ENCODE measurements around the gene CX3CL1.
"Not testable (repeated sequence)": the region's sequence is repeated elsewhere in the genome, so short reads cannot be mapped to it uniquely, and the experiment has no call there.

The CX3CL1 gene

GRCh38 chr16:57383276-57384247 is 11.3 kb downstream of the CX3CL1 start:
- FAIRE-seq: no peak

GRCh38 chr16:57384248-57385070 is 12.2 kb downstream of the CX3CL1 start:
- no peak for FAIRE-seq

- FAIRE-seq: no peak
Observed at GRCh38 chr16:57385083-57385482, 12.8 kb downstream of the CX3CL1 start.

- no peak for FAIRE-seq
Observed at GRCh38 chr16:57386381-57386951, 14.2 kb downstream of the CX3CL1 start.

- FAIRE-seq: no peak
Observed at GRCh38 chr16:57387598-57388354, 15.5 kb downstream of the CX3CL1 start.

- FAIRE-seq: no peak
Observed at GRCh38 chr16:57388359-57389086, 16.2 kb downstream of the CX3CL1 start.

- no peak for FAIRE-seq
Observed at GRCh38 chr16:57389087-57389468, 16.8 kb downstream of the CX3CL1 start.

GRCh38 chr16:57390636-57391295 is 18.5 kb downstream of the CX3CL1 start:
- FAIRE-seq: no peak

- no peak for FAIRE-seq
Observed at GRCh38 chr16:57391300-57391699, 19.0 kb downstream of the CX3CL1 start.

GRCh38 chr16:57391708-57392107 is 19.4 kb downstream of the CX3CL1 start:
- no peak for FAIRE-seq

GRCh38 chr16:57392694-57393093 is 20.4 kb downstream of the CX3CL1 start:
- FAIRE-seq: no peak

- no peak for FAIRE-seq
Observed at GRCh38 chr16:57394444-57394843, 22.2 kb downstream of the CX3CL1 start.

- no peak for FAIRE-seq
Observed at GRCh38 chr16:57395026-57395425, 22.7 kb downstream of the CX3CL1 start.

- no peak for FAIRE-seq
Observed at GRCh38 chr16:57396786-57397185, 24.5 kb downstream of the CX3CL1 start.

GRCh38 chr16:57397493-57397892 is 25.2 kb downstream of the CX3CL1 start:
- FAIRE-seq: not testable (repeated sequence)

GRCh38 chr16:57401943-57402640 is 29.8 kb downstream of the CX3CL1 start:
- no peak for FAIRE-seq

GRCh38 chr16:57403965-57404817 is 31.9 kb downstream of the CX3CL1 start, which contains the start of gene CCL17:
CCL17 (plus strand) TSS chr16:57404767; CDS start chr16:57413933, 9,166 bp downstream.
- no peak for FAIRE-seq

- FAIRE-seq: no peak
Observed at GRCh38 chr16:57405097-57405496, 32.8 kb downstream of the CX3CL1 start.

GRCh38 chr16:57406881-57407280 is 34.6 kb downstream of the CX3CL1 start:
- FAIRE-seq: no peak

All from islet of Langerhans (tissue), 1 donor.